Duodenal mucosa (tissue), 2 donors: ENCODE results near the gene SLC35F4.

Source experiments
- H3K27ac ChIP-seq: one replicate; pipeline ENCODE4 v1.7.0; 2013; ENCODE audit warnings: low read depth, low read length
- H3K27me3 ChIP-seq, 2 donors: one replicate each; pipeline ENCODE4 v1.7.0; 2013; ENCODE audit warnings: low read length in 2 of 2, control low read depth in 1 of 2; ENCODE audit not compliant: insufficient read depth in 2 of 2, control insufficient read depth in 1 of 2
- H3K36me3 ChIP-seq, 2 donors: one replicate each; pipeline ENCODE4 v1.7.0; 2013; ENCODE audit warnings: low read length in 2 of 2, control low read depth in 1 of 2; ENCODE audit not compliant: insufficient read depth in 2 of 2, control insufficient read depth in 1 of 2
- H3K4me1 ChIP-seq, 2 donors: one replicate each; pipeline ENCODE4 v1.7.0; 2013; ENCODE audit warnings: low read length in 2 of 2, control low read depth in 1 of 2; ENCODE audit not compliant: insufficient read depth in 2 of 2, control insufficient read depth in 1 of 2
- H3K4me3 ChIP-seq, 2 donors: one replicate each; pipeline ENCODE4 v1.7.0; 2013; ENCODE audit warnings: low read length in 2 of 2, low read depth in 1 of 2
- H3K9ac ChIP-seq, 2 donors: one replicate each; pipeline ENCODE4 v1.7.0; 2013; ENCODE audit warnings: low read length in 2 of 2, low read depth in 1 of 2
- H3K9me3 ChIP-seq, 2 donors: one replicate each; pipeline ENCODE4 v1.7.0; 2013; ENCODE audit warnings: low read length in 2 of 2, control low read depth in 1 of 2; ENCODE audit not compliant: control insufficient read depth in 1 of 2

The SLC35F4 gene

DNA sequence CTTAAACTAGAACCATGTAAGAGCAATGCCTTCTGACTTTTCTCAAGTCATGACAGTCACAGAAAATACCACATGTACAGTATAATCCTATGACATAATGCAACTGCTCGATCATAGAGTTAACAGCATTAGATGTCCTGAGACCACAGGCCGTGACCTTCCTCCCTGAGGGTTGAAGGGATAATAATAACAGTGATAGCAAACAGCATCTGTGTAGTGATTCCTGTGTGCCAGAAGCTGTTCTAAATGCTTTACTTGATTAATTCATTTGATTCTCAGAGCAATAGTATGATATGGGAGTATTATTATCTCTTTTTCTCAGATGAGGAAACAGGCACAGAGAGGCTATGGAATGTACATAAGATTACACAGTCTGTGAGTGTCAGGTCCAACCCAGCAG lies 53.2 kb downstream of the SLC35F4 start:
- no peaks in the 10 kb centered on the region for H3K36me3 ChIP-seq

DNA sequence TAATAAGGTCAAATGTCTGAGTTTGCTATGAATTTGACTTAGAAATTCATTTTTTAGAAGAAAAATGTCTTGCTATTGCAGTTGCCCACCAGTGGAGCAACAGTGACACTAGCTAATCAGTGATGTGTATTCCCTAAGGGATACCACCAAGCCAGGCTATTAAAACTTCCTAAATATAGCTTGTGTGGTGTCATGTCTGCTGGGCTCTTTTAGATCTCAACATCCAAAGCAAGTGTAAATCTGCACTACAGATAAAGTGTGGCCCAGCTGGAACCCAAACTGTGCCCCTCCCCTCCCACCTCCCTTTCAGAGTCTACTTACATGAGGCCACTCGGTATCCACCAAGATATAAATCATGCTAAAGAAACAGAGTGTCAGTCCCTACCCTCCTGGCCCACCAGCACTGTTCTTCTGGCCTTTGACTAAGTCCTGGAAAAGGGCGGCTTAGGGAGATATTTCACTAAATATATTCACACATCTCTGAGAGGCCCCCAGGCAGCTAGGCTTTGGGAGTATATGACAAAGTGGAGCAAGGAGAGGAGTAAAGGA lies 53.8 kb downstream of the SLC35F4 start:
- Histone ChIP-seq H3K9ac (no peak overlapping the region), H3K4me3 (no peak overlapping the region), H3K27ac (no peak overlapping the region)

More for the DNA sequence above, 53.2 kb downstream of the SLC35F4 start:
- no peak overlapping the region for H3K9ac ChIP-seq
- no peak overlapping the region for H3K27ac ChIP-seq
- no peaks in the 10 kb centered on the region for H3K27me3 ChIP-seq
- H3K4me1 ChIP-seq, result no peaks in the 10 kb centered on the region
- no peaks in the 10 kb centered on the region for H3K9me3 ChIP-seq
- H3K4me3 ChIP-seq, result no peak overlapping the region

DNA sequence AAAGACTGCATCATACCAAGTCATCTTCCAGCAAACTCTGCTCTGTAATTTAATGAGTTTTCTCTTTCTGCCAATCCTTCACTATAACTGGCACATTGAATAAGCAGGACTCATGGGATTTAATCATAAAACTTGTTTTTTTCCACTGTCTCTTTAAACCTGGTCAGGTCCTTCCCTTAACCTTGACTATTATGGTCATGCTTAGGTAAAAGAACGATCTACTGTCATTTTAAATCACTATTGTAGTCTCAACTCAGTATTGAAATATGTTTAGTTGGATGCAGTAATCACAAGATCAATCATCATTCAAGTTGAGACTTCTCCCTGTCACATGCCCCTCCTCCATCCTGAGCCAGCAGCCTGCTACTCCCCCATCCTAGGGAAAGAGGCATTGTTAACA lies 56.1 kb downstream of the SLC35F4 start:
- no peak overlapping the region for H3K27ac ChIP-seq
- no peaks in the 10 kb centered on the region for H3K4me1 ChIP-seq
- H3K9me3 ChIP-seq, result no peaks in the 10 kb centered on the region
- no peak overlapping the region for H3K4me3 ChIP-seq
- no peak overlapping the region for H3K9ac ChIP-seq
- H3K36me3 ChIP-seq, result no peaks in the 10 kb centered on the region
- no peaks in the 10 kb centered on the region for H3K27me3 ChIP-seq

More for the DNA sequence above, 53.8 kb downstream of the SLC35F4 start:
- Histone ChIP-seq H3K36me3 (no peaks in the 10 kb centered on the region), H3K9me3 (no peaks in the 10 kb centered on the region), H3K4me1 (no peaks in the 10 kb centered on the region), H3K27me3 (no peaks in the 10 kb centered on the region)

DNA sequence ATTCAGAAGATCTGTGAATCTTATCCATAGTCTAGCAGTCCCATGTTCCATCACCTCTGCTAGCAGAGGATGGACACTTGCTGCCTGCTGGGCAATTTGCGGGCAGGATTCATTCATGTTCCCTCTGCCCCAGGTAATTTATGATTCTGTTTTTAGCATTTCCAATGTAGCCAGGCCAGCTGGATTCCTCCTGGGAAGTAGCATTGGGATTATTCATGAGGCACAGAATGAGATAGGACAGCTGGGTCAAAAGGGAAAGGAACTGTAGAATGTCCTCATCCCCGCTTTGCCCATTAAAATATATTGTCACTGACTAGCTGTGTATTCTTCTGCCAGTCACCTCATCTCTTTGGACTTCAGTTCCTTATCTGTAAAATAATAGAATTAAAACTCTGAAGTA lies 68.7 kb downstream of the SLC35F4 start:
- Histone ChIP-seq H3K4me1 (no peaks in the 10 kb centered on the region), H3K4me3 (no peak overlapping the region), H3K9ac (no peak overlapping the region), H3K9me3 (no peaks in the 10 kb centered on the region), H3K36me3 (no peaks in the 10 kb centered on the region), H3K27me3 (no peaks in the 10 kb centered on the region), H3K27ac (no peak overlapping the region)

DNA sequence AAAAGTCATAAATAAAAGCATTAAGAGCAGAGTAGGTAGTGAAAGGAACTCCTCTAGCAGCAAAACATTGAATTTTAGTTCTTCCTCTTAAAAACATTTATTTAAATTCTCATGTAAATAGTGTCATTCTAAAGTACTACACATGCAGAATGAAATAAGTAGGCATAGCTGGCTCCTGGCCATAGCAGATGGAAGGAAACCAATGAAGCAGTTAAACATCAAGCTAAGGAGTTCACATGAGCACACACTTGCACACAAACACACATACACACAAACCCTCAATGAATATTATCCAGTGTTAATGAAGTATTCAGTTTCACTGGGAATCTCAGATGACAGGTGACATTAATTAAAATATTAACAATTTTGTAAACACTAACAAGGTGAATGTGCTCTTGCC lies 69.3 kb downstream of the SLC35F4 start:
- Histone ChIP-seq H3K9me3 (no peaks in the 10 kb centered on the region), H3K4me1 (no peaks in the 10 kb centered on the region), H3K9ac (no peak overlapping the region), H3K4me3 (no peak overlapping the region), H3K27me3 (no peaks in the 10 kb centered on the region), H3K27ac (no peak overlapping the region), H3K36me3 (no peaks in the 10 kb centered on the region)

DNA sequence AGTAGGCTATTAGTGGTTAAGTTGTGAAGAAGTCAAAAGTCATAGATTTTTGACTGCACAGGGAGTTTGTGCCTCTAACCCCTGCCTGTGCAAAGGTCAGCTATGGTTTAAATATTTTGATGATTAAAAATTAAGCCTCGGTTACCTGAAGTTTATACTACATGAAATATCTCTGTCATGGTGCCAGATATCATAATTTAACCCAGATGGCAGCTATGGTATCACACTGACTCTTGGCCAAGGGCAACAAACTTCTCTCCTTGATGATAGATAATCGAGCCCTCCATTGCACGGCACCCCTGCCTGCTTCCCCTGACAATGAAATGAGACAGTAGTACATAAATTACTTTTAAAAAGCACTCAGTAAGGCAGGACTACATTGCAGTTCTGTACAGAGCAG lies 80.8 kb downstream of the SLC35F4 start:
- Histone ChIP-seq H3K4me3 (no peak overlapping the region), H3K4me1 (no peaks in the 10 kb centered on the region), H3K9me3 (peaks cover 0 to 12% of the 10 kb centered on the region in 2 donors), H3K27ac (no peak overlapping the region), H3K36me3 (no peaks in the 10 kb centered on the region), H3K9ac (no peak overlapping the region), H3K27me3 (no peaks in the 10 kb centered on the region)

DNA sequence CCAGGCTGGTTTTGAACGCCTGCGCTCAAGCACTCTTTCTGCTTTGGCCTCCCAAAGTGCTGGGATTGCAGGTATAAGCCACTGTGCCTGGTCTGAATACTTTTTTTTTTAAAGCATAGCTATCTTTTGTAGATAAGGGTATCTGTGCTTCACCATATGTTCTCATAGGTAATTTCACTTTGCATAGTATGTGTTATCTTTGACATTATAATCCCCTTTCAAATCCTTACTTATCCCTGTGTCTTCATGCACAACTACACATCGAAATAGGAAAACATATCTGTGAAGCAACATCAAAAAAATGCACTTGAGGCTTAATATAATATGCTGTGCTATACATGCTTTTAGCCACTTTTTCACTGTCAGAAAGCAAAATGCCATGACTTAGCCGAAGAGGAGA lies 94.1 kb downstream of the SLC35F4 start:
- Histone ChIP-seq H3K27me3 (no peaks in the 10 kb centered on the region), H3K36me3 (no peaks in the 10 kb centered on the region), H3K4me1 (no peaks in the 10 kb centered on the region), H3K27ac (no peak overlapping the region), H3K9me3 (no peaks in the 10 kb centered on the region), H3K4me3 (no peak overlapping the region), H3K9ac (no peak overlapping the region)

DNA sequence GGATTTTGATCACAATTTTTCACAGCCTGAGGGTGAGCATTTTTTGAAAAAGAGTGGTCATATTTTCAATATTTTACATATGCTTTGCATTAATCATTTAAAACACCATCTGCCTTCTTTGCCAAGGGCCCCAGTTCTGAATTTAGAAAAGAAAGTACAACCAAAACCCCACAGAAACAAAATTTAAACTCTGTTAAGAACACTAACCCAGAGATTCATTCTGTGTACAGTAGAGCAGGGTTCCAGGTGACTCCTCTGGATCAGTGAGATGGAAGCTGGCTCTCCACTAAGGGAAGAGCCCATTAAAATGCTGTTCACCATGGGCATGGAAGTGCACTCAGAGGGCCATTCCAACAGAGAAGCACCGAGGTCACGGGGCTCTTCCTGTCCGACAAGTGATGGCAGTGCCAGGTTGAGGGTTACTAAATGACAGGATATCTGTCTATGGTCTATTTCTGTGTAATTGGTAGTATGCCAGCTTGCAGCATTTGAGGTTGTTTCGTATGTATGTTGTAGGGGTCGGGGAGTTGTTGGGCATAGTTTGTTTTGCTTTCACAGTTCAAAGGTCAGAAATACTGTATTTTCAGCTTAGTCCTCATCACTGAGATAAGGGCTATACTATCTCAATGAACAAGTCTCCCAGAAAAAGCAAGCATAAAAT lies 95.9 kb downstream of the SLC35F4 start:
- H3K9me3 ChIP-seq, result no peaks in the 10 kb centered on the region
- H3K36me3 ChIP-seq, result no peaks in the 10 kb centered on the region
- H3K4me3 ChIP-seq, result no peak overlapping the region
- no peak overlapping the region for H3K27ac ChIP-seq
- no peaks in the 10 kb centered on the region for H3K4me1 ChIP-seq
- no peaks in the 10 kb centered on the region for H3K27me3 ChIP-seq
- no peak overlapping the region for H3K9ac ChIP-seq

DNA sequence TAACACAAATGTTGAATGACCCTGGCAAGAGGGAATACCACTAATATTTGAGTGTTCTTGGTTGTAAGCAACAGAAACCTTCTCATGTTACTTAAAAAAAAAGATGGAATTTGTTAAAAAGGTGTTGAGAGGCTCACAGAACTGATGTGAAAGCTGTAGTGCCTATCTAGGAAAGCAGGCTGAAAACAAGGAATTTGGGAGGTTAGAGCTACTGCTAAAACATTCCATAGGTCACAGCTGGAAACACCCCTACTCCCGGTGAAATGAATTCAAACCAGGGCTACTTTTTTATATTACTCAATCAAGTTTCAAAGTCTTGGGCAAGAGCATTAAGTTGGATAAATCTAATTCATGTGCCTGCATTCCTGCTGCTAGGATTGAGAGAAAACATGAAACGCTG lies 104.1 kb downstream of the SLC35F4 start:
- Histone ChIP-seq H3K27me3 (no peaks in the 10 kb centered on the region), H3K9ac (no peak overlapping the region), H3K9me3 (no peaks in the 10 kb centered on the region), H3K36me3 (no peaks in the 10 kb centered on the region), H3K27ac (no peak overlapping the region), H3K4me1 (no peaks in the 10 kb centered on the region), H3K4me3 (no peak overlapping the region)

DNA sequence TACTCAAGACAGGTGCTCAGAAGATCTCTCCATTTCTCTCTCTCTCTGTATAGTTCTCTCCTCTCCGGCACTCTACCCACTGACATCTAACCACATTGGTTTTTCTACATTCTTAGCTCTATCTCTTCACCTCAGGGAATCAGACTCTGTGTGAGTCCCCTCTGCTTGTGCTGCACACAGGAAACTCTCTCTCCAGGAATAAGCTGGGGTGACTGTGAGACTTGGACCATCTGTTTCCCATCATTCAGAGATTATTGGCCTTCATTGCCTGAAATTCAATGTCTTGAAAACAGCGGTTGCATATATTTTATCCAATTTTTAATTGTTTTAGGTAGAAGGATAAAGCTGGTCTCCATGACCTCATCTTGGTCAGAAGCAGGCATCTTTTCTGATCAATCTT lies 105.0 kb downstream of the SLC35F4 start:
- H3K27me3 ChIP-seq, result no peaks in the 10 kb centered on the region

More for the DNA sequence above, 105.0 kb downstream of the SLC35F4 start:
- no peak overlapping the region for H3K4me3 ChIP-seq
- H3K27ac ChIP-seq, result no peak overlapping the region
- H3K36me3 ChIP-seq, result no peaks in the 10 kb centered on the region
- H3K9me3 ChIP-seq, result no peaks in the 10 kb centered on the region
- no peaks in the 10 kb centered on the region for H3K4me1 ChIP-seq
- H3K9ac ChIP-seq, result no peak overlapping the region
